HEK293 (cell line): ENCODE measurements around the gene STON2.

Experiments
- CTCF ChIA-PET: fragments of 350-600 bp; formaldehyde crosslinking; extraction: SDS; loops from one replicate; lab custom pipeline; 2021; ENCODE audit warnings: antibody characterized with exemption; lab: Yijun Ruan, JAX
- POLR2A ChIA-PET: fragments of 300-600 bp; formaldehyde crosslinking; extraction: SDS; loops from one replicate; lab custom pipeline; 2020; ENCODE audit warnings: antibody characterized with exemption, inconsistent platforms; lab: Yijun Ruan, JAX
- H3K27ac ChIP-seq: fragments of 200-500 bp; sonication (Bioruptor generic); 2 replicates; pipeline ENCODE4 v1.5.1; 2014; ENCODE audit warnings: low read depth, low read length, control low read depth, inconsistent platforms; ENCODE audit errors: extremely low read depth
- H3K36me3 ChIP-seq, 2 experiments: fragments of 200-500 bp in 1 of 2; sonication (Bioruptor generic) in 1 of 2; 1 replicate in 1 of 2; 2 replicates in 1 of 2; pipeline ENCODE4 v1.5.1; 2014 to 2017; ENCODE audit warnings: inconsistent platforms in 2 of 2, low read length in 2 of 2; ENCODE audit not compliant: control insufficient read depth in 2 of 2, insufficient read depth in 1 of 2
- H3K4me1 ChIP-seq: fragments of 200-500 bp; sonication (Bioruptor generic); 2 replicates; pipeline ENCODE4 v1.5.1; 2014; ENCODE audit warnings: mild to moderate bottlenecking, low read length, inconsistent platforms; ENCODE audit not compliant: control insufficient read depth, insufficient read depth
- H3K4me3 ChIP-seq: 2 replicates; pipeline ENCODE4 v1.5.1; 2011; ENCODE audit warnings: low read depth, mild to moderate bottlenecking, control low read depth, low read length, moderate library complexity
- H3K9me3 ChIP-seq: fragments of 200-500 bp; sonication (Bioruptor generic); 2 replicates; pipeline ENCODE4 v1.5.1; 2014; ENCODE audit warnings: low read depth, low read length, inconsistent platforms; ENCODE audit not compliant: control insufficient read depth, insufficient read depth
- HOXA7 ChIP-seq: sonication (generic); formaldehyde crosslinking; IDR thresholded peaks from 2 replicates; pipeline ENCODE4 v1.8.1; 2022; ENCODE audit warnings: missing genetic modification reagents, borderline replicate concordance
- KLF10 ChIP-seq: fragments of 450-650 bp; IDR thresholded peaks from 2 replicates; pipeline ENCODE4 v1.5.1; 2018; ENCODE audit warnings: missing biosample characterization, mild to moderate bottlenecking, missing genetic modification characterization
- KLF16 ChIP-seq: fragments of 450-650 bp; formaldehyde crosslinking; IDR thresholded peaks from 2 replicates; pipeline ENCODE4 v1.5.1; 2017; ENCODE audit warnings: missing biosample characterization, missing genetic modification characterization
- KLF8 ChIP-seq: fragments of 450-650 bp; formaldehyde crosslinking; IDR thresholded peaks from 2 replicates; pipeline ENCODE4 v1.5.1; 2016; ENCODE audit warnings: missing biosample characterization, missing genetic modification characterization
- SETDB1 ChIP-seq: IDR thresholded peaks from one replicate; pipeline ENCODE4 v1.6.1; 2017; ENCODE audit warnings: mild to moderate bottlenecking, low read length, moderate library complexity, mixed read lengths; ENCODE audit not compliant: insufficient read length
- ZNF10 ChIP-seq: fragments of 450-650 bp; formaldehyde crosslinking; IDR thresholded peaks from 2 replicates; pipeline ENCODE4 v1.5.1; 2017; ENCODE audit warnings: missing biosample characterization, missing genetic modification characterization
- ZNF121 ChIP-seq: fragments of 450-650 bp; formaldehyde crosslinking; IDR thresholded peaks from 2 replicates; pipeline ENCODE4 v1.5.1; 2016; ENCODE audit warnings: missing biosample characterization, missing genetic modification characterization
- ZNF140 ChIP-seq: fragments of 450-650 bp; formaldehyde crosslinking; IDR thresholded peaks from 2 replicates; pipeline ENCODE4 v1.5.1; 2016; ENCODE audit warnings: missing biosample characterization, missing genetic modification characterization
- ZNF184 ChIP-seq: fragments of 450-650 bp; IDR thresholded peaks from 2 replicates; pipeline ENCODE4 v1.5.1; 2018; ENCODE audit warnings: missing biosample characterization, mild to moderate bottlenecking, missing genetic modification characterization
- ZNF266 ChIP-seq: fragments of 450-650 bp; formaldehyde crosslinking; IDR thresholded peaks from 2 replicates; pipeline ENCODE4 v1.5.1; 2016; ENCODE audit warnings: missing biosample characterization, missing genetic modification characterization, low read depth
- ZNF341 ChIP-seq: fragments of 450-650 bp; formaldehyde crosslinking; IDR thresholded peaks from 2 replicates; pipeline ENCODE4; 2016; ENCODE audit warnings: low read depth, missing biosample characterization, missing genetic modification characterization
- ZNF366 ChIP-seq: fragments of 450-650 bp; formaldehyde crosslinking; conservative IDR thresholded peaks from 2 replicates; pipeline ENCODE4 v1.5.1; 2016; ENCODE audit warnings: missing biosample characterization, missing genetic modification characterization
- ZNF391 ChIP-seq: fragments of 450-650 bp; formaldehyde crosslinking; IDR thresholded peaks from 2 replicates; pipeline ENCODE4 v1.5.1; 2016; ENCODE audit warnings: low read depth, missing biosample characterization, missing genetic modification characterization, borderline replicate concordance
- ZNF48 ChIP-seq: fragments of 450-650 bp; formaldehyde crosslinking; IDR thresholded peaks from 2 replicates; pipeline ENCODE4 v1.5.1; 2016; ENCODE audit warnings: missing biosample characterization, missing genetic modification characterization
- ZNF548 ChIP-seq: fragments of 450-650 bp; formaldehyde crosslinking; IDR thresholded peaks from 2 replicates; pipeline ENCODE4 v1.5.1; 2016; ENCODE audit warnings: missing biosample characterization, missing genetic modification characterization
- ZNF677 ChIP-seq: fragments of 450-650 bp; IDR thresholded peaks from 2 replicates; pipeline ENCODE4 v1.5.0; 2018; ENCODE audit warnings: missing biosample characterization, mild to moderate bottlenecking, missing genetic modification characterization, moderate library complexity
- ZNF701 ChIP-seq: fragments of 450-650 bp; formaldehyde crosslinking; IDR thresholded peaks from 2 replicates; pipeline ENCODE4 v1.5.1; 2016; ENCODE audit warnings: missing biosample characterization, missing genetic modification characterization
- TF ChIP-seq, protein P1 (sequence below): fragments of 450-650 bp; formaldehyde crosslinking; IDR thresholded peaks from 2 replicates; pipeline ENCODE4 v1.5.1; 2016; ENCODE audit warnings: missing biosample characterization, missing genetic modification characterization
- TF ChIP-seq, protein P2 (sequence below): fragments of 450-650 bp; formaldehyde crosslinking; IDR thresholded peaks from 2 replicates; pipeline ENCODE4 v1.5.1; 2017; ENCODE audit warnings: missing biosample characterization, missing genetic modification characterization
- TF ChIP-seq, protein P3 (sequence below): fragments of 450-650 bp; formaldehyde crosslinking; IDR thresholded peaks from 2 replicates; pipeline ENCODE4 v1.5.1; 2016; ENCODE audit warnings: missing biosample characterization, missing genetic modification characterization
- TF ChIP-seq, protein P4 (sequence below): fragments of 450-650 bp; formaldehyde crosslinking; IDR thresholded peaks from 2 replicates; pipeline ENCODE4 v1.5.1; 2017; ENCODE audit warnings: missing biosample characterization, missing genetic modification characterization
- TF ChIP-seq, protein P5 (sequence below): fragments of 450-650 bp; formaldehyde crosslinking; IDR thresholded peaks from 2 replicates; pipeline ENCODE4 v1.5.1; 2016; ENCODE audit warnings: missing biosample characterization, missing genetic modification characterization

STON2 gene

DNA sequence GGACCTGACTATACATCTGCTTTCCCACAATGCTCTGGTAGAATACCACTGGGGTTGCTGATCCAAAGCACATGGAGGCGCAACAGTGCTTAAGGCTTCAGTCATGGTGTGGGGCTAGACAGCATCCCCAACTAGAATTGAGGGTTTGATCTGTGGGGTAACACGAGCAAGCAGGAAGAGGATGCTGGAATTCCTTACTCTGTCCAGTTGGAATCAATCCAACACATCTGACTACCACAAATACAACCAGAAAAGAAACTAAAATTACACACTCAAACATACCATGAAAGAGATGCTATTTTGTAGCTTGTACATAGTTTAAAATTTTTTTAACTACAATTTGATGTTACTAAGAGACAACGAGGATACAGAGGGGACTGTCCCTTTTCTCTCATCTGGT, 138.9 kb downstream of the STON2 start (continued):
- TF ChIP-seq, protein P1, sequence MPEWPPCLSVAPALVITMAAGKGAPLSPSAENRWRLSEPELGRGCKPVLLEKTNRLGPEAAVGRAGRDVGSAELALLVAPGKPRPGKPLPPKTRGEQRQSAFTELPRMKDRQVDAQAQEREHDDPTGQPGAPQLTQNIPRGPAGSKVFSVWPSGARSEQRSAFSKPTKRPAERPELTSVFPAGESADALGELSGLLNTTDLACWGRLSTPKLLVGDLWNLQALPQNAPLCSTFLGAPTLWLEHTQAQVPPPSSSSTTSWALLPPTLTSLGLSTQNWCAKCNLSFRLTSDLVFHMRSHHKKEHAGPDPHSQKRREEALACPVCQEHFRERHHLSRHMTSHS (tag by site-specific recombination), result no peak
- TF ChIP-seq, protein P2, sequence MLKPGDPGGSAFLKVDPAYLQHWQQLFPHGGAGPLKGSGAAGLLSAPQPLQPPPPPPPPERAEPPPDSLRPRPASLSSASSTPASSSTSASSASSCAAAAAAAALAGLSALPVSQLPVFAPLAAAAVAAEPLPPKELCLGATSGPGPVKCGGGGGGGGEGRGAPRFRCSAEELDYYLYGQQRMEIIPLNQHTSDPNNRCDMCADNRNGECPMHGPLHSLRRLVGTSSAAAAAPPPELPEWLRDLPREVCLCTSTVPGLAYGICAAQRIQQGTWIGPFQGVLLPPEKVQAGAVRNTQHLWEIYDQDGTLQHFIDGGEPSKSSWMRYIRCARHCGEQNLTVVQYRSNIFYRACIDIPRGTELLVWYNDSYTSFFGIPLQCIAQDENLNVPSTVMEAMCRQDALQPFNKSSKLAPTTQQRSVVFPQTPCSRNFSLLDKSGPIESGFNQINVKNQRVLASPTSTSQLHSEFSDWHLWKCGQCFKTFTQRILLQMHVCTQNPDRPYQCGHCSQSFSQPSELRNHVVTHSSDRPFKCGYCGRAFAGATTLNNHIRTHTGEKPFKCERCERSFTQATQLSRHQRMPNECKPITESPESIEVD (tag by site-specific recombination), result no peak
- TF ChIP-seq ZNF341 (tag by site-specific recombination) (no peak), ZNF391 (no peak), ZNF184 (no peak), KLF16 (tag by site-specific recombination) (no peak)
- TF ChIP-seq, protein P3, sequence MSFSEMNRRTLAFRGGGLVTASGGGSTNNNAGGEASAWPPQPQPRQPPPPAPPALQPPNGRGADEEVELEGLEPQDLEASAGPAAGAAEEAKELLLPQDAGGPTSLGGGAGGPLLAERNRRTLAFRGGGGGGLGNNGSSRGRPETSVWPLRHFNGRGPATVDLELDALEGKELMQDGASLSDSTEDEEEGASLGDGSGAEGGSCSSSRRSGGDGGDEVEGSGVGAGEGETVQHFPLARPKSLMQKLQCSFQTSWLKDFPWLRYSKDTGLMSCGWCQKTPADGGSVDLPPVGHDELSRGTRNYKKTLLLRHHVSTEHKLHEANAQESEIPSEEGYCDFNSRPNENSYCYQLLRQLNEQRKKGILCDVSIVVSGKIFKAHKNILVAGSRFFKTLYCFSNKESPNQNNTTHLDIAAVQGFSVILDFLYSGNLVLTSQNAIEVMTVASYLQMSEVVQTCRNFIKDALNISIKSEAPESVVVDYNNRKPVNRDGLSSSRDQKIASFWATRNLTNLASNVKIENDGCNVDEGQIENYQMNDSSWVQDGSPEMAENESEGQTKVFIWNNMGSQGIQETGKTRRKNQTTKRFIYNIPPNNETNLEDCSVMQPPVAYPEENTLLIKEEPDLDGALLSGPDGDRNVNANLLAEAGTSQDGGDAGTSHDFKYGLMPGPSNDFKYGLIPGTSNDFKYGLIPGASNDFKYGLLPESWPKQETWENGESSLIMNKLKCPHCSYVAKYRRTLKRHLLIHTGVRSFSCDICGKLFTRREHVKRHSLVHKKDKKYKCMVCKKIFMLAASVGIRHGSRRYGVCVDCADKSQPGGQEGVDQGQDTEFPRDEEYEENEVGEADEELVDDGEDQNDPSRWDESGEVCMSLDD (tag by site-specific recombination), result no peak

DNA sequence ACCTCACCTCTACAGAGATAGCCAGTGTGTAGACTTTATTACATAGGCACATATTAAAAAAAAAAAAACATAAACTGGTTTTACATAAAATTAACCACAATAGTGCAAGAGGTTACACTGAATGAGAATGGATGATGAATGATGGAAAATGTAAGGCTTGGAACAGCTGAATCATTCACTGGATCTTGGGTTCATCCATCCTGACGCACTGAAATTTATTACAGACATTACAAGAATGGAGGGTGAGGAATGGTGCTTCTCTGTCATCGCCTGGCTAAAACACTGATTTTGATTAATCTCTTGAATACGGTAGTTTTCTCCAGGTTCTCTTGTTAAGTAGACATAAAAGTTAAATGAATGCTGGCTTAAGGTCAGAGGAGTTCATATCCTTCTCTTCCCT, 139.4 kb downstream of the STON2 start:
- Histone ChIP-seq H3K9me3 (no peaks in the 10 kb centered on the region), H3K36me3 (no peaks in the 10 kb centered on the region), H3K27ac (no peak overlapping the region), H3K4me3 (no peak overlapping the region), H3K4me1 (no peaks in the 10 kb centered on the region)
- ChIA-PET CTCF (interaction anchor here (0.7 to 1.7 kb wide), 2 partner anchors 9 to 203 kb away, joined by 3 to 4 read pairs; no protein-coding TSS in a partner anchor), POLR2A (no interaction called here)
- TF ChIP-seq, protein P4, sequence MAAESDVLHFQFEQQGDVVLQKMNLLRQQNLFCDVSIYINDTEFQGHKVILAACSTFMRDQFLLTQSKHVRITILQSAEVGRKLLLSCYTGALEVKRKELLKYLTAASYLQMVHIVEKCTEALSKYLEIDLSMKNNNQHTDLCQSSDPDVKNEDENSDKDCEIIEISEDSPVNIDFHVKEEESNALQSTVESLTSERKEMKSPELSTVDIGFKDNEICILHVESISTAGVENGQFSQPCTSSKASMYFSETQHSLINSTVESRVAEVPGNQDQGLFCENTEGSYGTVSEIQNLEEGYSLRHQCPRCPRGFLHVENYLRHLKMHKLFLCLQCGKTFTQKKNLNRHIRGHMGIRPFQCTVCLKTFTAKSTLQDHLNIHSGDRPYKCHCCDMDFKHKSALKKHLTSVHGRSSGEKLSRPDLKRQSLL (tag by site-specific recombination), result no peak
- no peak for TF ChIP-seq ZNF391
- no peak for TF ChIP-seq ZNF677
- no peak for TF ChIP-seq ZNF10 (tag by site-specific recombination)
- no peak for TF ChIP-seq ZNF266 (tag by site-specific recombination)
- TF ChIP-seq, protein P5, sequence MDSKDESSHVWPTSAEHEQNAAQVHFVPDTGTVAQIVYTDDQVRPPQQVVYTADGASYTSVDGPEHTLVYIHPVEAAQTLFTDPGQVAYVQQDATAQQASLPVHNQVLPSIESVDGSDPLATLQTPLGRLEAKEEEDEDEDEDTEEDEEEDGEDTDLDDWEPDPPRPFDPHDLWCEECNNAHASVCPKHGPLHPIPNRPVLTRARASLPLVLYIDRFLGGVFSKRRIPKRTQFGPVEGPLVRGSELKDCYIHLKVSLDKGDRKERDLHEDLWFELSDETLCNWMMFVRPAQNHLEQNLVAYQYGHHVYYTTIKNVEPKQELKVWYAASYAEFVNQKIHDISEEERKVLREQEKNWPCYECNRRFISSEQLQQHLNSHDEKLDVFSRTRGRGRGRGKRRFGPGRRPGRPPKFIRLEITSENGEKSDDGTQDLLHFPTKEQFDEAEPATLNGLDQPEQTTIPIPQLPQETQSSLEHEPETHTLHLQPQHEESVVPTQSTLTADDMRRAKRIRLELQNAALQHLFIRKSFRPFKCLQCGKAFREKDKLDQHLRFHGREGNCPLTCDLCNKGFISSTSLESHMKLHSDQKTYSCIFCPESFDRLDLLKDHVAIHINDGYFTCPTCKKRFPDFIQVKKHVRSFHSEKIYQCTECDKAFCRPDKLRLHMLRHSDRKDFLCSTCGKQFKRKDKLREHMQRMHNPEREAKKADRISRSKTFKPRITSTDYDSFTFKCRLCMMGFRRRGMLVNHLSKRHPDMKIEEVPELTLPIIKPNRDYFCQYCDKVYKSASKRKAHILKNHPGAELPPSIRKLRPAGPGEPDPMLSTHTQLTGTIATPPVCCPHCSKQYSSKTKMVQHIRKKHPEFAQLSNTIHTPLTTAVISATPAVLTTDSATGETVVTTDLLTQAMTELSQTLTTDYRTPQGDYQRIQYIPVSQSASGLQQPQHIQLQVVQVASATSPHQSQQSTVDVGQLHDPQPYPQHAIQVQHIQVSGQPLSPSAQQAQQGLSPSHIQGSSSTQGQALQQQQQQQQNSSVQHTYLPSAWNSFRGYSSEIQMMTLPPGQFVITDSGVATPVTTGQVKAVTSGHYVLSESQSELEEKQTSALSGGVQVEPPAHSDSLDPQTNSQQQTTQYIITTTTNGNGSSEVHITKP, result no peak
- no peak for TF ChIP-seq ZNF701
- TF ChIP-seq ZNF366 (tag by site-specific recombination), result no peak
- no peak for TF ChIP-seq HOXA7 (CRISPR knock-in tag)
- no peak for TF ChIP-seq ZNF48 (tag by site-specific recombination)
- no peak for TF ChIP-seq KLF8 (tag by site-specific recombination)
- no peak for TF ChIP-seq SETDB1
- TF ChIP-seq ZNF548 (tag by site-specific recombination), result no peak
- no peak for TF ChIP-seq KLF10 (tag by site-specific recombination)
- TF ChIP-seq ZNF140 (tag by site-specific recombination), result no peak
- no peak for TF ChIP-seq ZNF121 (tag by site-specific recombination)
